Omental fat pad (tissue), 4 donors: Measurements from ENCODE around the gene TIMM8A. TPM values are rescaled to one million over a fixed set of nuclear protein-coding genes. Genes with fewer than 3 reads are reported as not detected.

ENCODE experiments used
- ATAC-seq: fragments of 150-250 bp; one replicate; pipeline ENCODE4 v1.9.1; 2016; ENCODE audit warnings: mild to moderate bottlenecking, moderate library complexity; ENCODE audit not compliant: low FRiP score
- DNase-seq: peaks from one replicate; pipeline ENCODE4 v3.0.0-alpha.2; 2019; ENCODE audit warnings: low spot score
- CTCF ChIP-seq, 3 donors: fragments of 450-650 bp; IDR thresholded peaks; one replicate each; pipeline ENCODE4 v1.5.1; 2016 to 2017; ENCODE audit warnings: antibody characterized with exemption in 3 of 3, mild to moderate bottlenecking in 3 of 3, moderate library complexity in 2 of 3
- total RNA-seq, 4 donors: library from RNA; depleted of rRNA; stranded (reverse); fragments of >200 nt; gene quantifications; one replicate each; pipeline ENCODE4 v1.1.0, GENCODE V29; 2016

Gene TIMM8A
- total RNA-seq, 4 donors from 2014 or later: 4.3 to 16.3 (median 5.5) TPM

GRCh38 chrX:101390664-101391525 lies 42.4 kb upstream of the TIMM8A start, which contains the start of gene RPL36A:
RPL36A (plus strand) TSS chrX:101391011; CDS start chrX:101391044, 33 bp downstream.
- peak; percentile 55 for DNase-seq

GRCh38 chrX:101388604-101389003 lies 40.1 kb upstream of the TIMM8A start:
- no peak for DNase-seq
- TF ChIP-seq CTCF (IDR thresholded peaks at IDR 0.05): no peak
- no peak for ATAC-seq

More at GRCh38 chrX:101390664-101391525, 42.4 kb upstream of the TIMM8A start, which contains the start of gene RPL36A:
- no peak for TF ChIP-seq CTCF (IDR thresholded peaks at IDR 0.05)
- peak; percentile 95 for ATAC-seq

- ATAC-seq (no peak), DNase-seq (no peak)
- no peak for TF ChIP-seq CTCF (IDR thresholded peaks at IDR 0.05)
Measured at GRCh38 chrX:101386542-101386885, 38.0 kb upstream of the TIMM8A start.

GRCh38 chrX:101385795-101386541 lies 37.4 kb upstream of the TIMM8A start, which contains the start of gene BTK:
BTK (minus strand) TSS chrX:101386191; CDS start chrX:101375284, 10,907 bp downstream.
- DNase-seq (no peak), ATAC-seq (no peak)
- no peak for TF ChIP-seq CTCF (IDR thresholded peaks at IDR 0.05)

- ATAC-seq (no peak), DNase-seq (no peak)
- no peak for TF ChIP-seq CTCF (IDR thresholded peaks at IDR 0.05)
Measured at GRCh38 chrX:101385026-101385684, 36.6 kb upstream of the TIMM8A start.

GRCh38 chrX:101383679-101384205 lies 35.2 kb upstream of the TIMM8A start:
- DNase-seq (no peak), ATAC-seq (no peak)
- TF ChIP-seq CTCF (IDR thresholded peaks at IDR 0.05): no peak
